AG04450 (cell line): ENCODE measurements around the gene FMR1NB. TPM values are rescaled to one million over a fixed set of nuclear protein-coding genes. Genes with fewer than 3 reads are reported as not detected.

Experiments used
- CTCF ChIA-PET: fragments of 300-600, 350-600 bp; formaldehyde crosslinking; extraction: SDS; loops from one replicate; lab custom pipeline; 2022; ENCODE audit warnings: antibody characterized with exemption, inconsistent platforms; lab: Charles Lee
- POLR2A ChIA-PET: fragments of 350-600 bp; formaldehyde crosslinking; extraction: SDS; loops from one replicate; lab custom pipeline; 2021; ENCODE audit warnings: antibody characterized with exemption, inconsistent platforms; lab: Yijun Ruan, JAX
- DNase-seq: peaks from one replicate; pipeline ENCODE4 v3.0.0-alpha.2; 2011; ENCODE audit warnings: low read depth, low spot score
- H3K27ac ChIP-seq: one replicate; pipeline ENCODE4 v1.5.1; 2012; ENCODE audit warnings: low read depth, low read length, control low read depth
- H3K27me3 ChIP-seq: one replicate; pipeline ENCODE4 v1.6.0; 2012; ENCODE audit warnings: low read length; ENCODE audit not compliant: control insufficient read depth, insufficient read depth
- H3K4me3 ChIP-seq: 2 replicates; pipeline ENCODE4 v1.5.1; 2011; ENCODE audit warnings: mild to moderate bottlenecking, low read depth, low read length, control low read depth
- H3K9me3 ChIP-seq: 2 replicates; pipeline ENCODE4 v1.5.1; 2012; ENCODE audit warnings: low read length; ENCODE audit not compliant: control insufficient read depth, insufficient read depth
- polyA minus RNA-seq: library from RNA; depleted of rRNA, polyadenylated mRNA; stranded (reverse); fragments of >200 nt; gene quantifications from 2 replicates; pipeline ENCODE4 v1.2.3, GENCODE V29; 2011; rRNA and poly(A)+ RNA removed
- polyA plus RNA-seq: library from polyadenylated mRNA; depleted of rRNA; stranded (reverse); fragments of >200 nt; gene quantifications from 2 replicates; pipeline ENCODE4 v1.2.3, GENCODE V29; 2011; rRNA removed
- TF ChIP-seq, protein P1 (sequence below): IDR thresholded peaks from 2 replicates; pipeline ENCODE4 v1.5.1; 2011; ENCODE audit warnings: low read depth, low read length, control low read depth, inconsistent platforms

The FMR1NB gene
- polyA plus RNA-seq (not detected in 2 replicates), polyA minus RNA-seq (not detected in 2 replicates)

DNA sequence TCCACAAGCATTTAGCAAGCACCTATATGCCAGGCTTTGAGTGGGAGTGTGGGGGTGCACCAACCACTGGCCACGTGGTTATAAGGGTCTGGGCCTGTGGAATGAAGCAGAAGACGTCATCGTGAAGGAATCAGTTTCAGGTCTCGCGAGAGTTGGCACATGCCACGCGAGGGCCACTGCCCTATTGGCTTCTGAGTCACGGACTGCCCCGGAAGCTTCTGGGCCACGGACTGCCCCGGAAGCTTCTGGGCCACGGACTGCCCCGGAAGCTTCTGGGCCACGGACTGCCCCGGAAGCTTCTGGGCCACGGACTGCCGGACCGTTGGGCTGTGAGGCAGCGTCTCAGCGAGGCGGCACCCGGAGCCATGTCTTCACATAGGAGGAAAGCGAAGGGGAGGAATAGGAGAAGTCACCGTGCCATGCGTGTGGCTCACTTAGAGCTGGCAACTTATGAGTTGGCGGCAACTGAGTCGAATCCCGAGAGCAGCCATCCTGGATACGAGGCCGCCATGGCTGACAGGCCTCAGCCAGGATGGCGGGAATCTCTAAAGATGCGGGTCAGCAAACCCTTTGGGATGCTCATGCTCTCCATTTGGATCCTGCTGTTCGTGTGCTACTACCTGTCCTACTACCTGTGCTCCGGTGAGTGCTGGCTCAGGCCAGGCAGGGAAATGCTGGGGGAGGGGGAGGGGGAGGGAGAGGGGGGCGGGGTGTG, at the start of gene FMR1NB:
TSS of gene FMR1NB (plus strand) at position 300 of the 715 bp plus-strand sequence. CDS start at position 366, 66 bp downstream.
- no peak for DNase-seq
- ChIA-PET CTCF (no interaction called here), POLR2A (no interaction called here)
- H3K9me3 ChIP-seq: peaks cover 5% of the 10 kb centered on the region; the same call in 1 of the 2 replicates
- no peak within 1 kb of the TSS for H3K4me3 ChIP-seq
- no peaks in the 10 kb centered on the region for H3K27me3 ChIP-seq
- TF ChIP-seq, protein P1, sequence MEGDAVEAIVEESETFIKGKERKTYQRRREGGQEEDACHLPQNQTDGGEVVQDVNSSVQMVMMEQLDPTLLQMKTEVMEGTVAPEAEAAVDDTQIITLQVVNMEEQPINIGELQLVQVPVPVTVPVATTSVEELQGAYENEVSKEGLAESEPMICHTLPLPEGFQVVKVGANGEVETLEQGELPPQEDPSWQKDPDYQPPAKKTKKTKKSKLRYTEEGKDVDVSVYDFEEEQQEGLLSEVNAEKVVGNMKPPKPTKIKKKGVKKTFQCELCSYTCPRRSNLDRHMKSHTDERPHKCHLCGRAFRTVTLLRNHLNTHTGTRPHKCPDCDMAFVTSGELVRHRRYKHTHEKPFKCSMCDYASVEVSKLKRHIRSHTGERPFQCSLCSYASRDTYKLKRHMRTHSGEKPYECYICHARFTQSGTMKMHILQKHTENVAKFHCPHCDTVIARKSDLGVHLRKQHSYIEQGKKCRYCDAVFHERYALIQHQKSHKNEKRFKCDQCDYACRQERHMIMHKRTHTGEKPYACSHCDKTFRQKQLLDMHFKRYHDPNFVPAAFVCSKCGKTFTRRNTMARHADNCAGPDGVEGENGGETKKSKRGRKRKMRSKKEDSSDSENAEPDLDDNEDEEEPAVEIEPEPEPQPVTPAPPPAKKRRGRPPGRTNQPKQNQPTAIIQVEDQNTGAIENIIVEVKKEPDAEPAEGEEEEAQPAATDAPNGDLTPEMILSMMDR: no peak
- H3K27ac ChIP-seq: no peak within 1 kb of the TSS

- ChIA-PET CTCF (no interaction called here), POLR2A (interaction anchor here (0.7 kb wide), 1 partner anchor 17 kb away, joined by 4 read pairs; no protein-coding TSS in a partner anchor)
Observed at GRCh38 chrX:147933815-147934214, 47.3 kb upstream of the FMR1NB start.

DNA sequence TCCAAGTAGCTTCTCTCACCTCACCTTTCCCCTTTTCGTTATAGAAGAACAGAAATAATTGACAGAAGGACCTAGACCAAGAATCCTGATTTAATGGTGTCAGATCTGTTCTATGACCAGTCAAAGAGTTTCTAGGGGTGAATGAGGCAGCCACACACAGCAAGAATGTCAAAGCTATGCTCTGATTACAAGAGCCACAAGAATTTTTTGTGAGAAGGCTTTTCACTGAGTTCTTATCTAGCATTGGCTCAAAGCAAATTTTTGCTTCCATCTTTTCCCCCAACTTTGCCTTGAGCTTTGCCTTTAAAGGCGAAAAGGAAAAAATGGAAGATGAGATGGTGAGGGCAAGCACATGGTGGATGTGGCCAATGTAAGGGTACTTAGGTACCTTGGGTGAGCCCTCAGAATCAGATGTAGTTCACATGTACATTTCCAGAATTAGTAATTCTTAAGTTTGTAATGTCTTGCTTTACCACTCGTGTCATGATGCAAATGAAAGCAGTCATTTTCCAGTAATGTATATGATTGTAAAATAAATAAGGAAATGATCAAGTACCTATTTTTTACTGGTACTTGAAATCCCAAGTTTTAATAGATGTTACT, 45.9 kb upstream of the FMR1NB start:
- CTCF ChIA-PET: no interaction called here
- no peak overlapping the region for H3K4me3 ChIP-seq

More at GRCh38 chrX:147933815-147934214, 47.3 kb upstream of the FMR1NB start:
- DNase-seq: no peak
- no peak overlapping the region for H3K27ac ChIP-seq
- TF ChIP-seq, protein P1: no peak
- H3K27me3 ChIP-seq: no peaks in the 10 kb centered on the region
- H3K4me3 ChIP-seq: no peak overlapping the region
- H3K9me3 ChIP-seq: no peaks in the 10 kb centered on the region

DNA sequence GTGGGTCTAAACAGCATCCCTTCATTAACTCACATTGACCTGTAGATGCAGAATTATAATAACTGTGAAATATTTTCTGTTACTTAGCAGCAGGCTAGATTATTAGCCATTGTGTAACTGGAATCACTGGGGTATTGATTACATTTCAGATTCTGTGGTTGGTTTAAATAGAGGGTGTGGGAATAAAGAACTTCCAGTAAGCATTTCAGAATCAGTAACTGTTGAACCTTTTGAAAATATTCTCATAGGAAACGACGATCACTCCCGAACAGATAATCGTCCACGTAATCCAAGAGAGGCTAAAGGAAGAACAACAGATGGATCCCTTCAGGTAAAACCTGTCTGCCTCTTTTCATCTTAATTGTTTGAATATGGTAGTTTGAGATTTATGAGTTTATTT, 35.9 kb upstream of the FMR1NB start:
- Histone ChIP-seq H3K9me3 (no peaks in the 10 kb centered on the region), H3K27ac (no peak overlapping the region), H3K4me3 (no peak overlapping the region), H3K27me3 (no peaks in the 10 kb centered on the region)
- CTCF ChIA-PET: no interaction called here
- POLR2A ChIA-PET: no interaction called here
- no peak for DNase-seq
- TF ChIP-seq, protein P1: no peak

More for the DNA sequence above, 45.9 kb upstream of the FMR1NB start:
- TF ChIP-seq, protein P1: no peak
- no peak overlapping the region for H3K27ac ChIP-seq
- POLR2A ChIA-PET: no interaction called here
- no peak for DNase-seq
- no peaks in the 10 kb centered on the region for H3K9me3 ChIP-seq
- H3K27me3 ChIP-seq: no peaks in the 10 kb centered on the region

- CTCF ChIA-PET: no interaction called here
- Histone ChIP-seq H3K9me3 (no peaks in the 10 kb centered on the region), H3K27ac (no peak overlapping the region), H3K27me3 (no peaks in the 10 kb centered on the region), H3K4me3 (no peak overlapping the region)
- TF ChIP-seq, protein P1: no peak
- no peak for DNase-seq
- POLR2A ChIA-PET: no interaction called here
Observed at GRCh38 chrX:147948531-147948930, 32.6 kb upstream of the FMR1NB start.
